Colonic mucosa (tissue), 4 donors: Measurements from ENCODE around the gene BMAL1. TPM values are rescaled to one million over a fixed set of nuclear protein-coding genes. Genes with fewer than 3 reads are reported as not detected.

Experiments used
- DNase-seq: peaks from one replicate; pipeline ENCODE4 v3.0.0-alpha.2; 2020
- H3K27ac ChIP-seq: fragments of 200-600 bp; one replicate; pipeline ENCODE4 v1.8.0; 2021
- H3K27me3 ChIP-seq: fragments of 200-600 bp; one replicate; pipeline ENCODE4 v1.8.0; 2021
- H3K36me3 ChIP-seq: fragments of 200-600 bp; one replicate; pipeline ENCODE4 v1.8.0; 2021
- H3K4me1 ChIP-seq: fragments of 200-600 bp; one replicate; pipeline ENCODE4 v1.8.0; 2021; ENCODE audit warnings: mild to moderate bottlenecking
- H3K4me3 ChIP-seq: fragments of 200-600 bp; one replicate; pipeline ENCODE4 v1.8.0; 2021
- H3K9ac ChIP-seq, 2 donors: one replicate each; pipeline ENCODE4 v1.7.0; 2013; ENCODE audit warnings: control low read depth in 2 of 2, low read depth in 2 of 2, low read length in 2 of 2
- H3K9me3 ChIP-seq: fragments of 200-600 bp; one replicate; pipeline ENCODE4 v1.8.0; 2021
- CTCF ChIP-seq: fragments of 200-600 bp; IDR thresholded peaks from one replicate; pipeline ENCODE4 v1.8.0; 2022; ENCODE audit warnings: antibody characterized with exemption, mild to moderate bottlenecking
- intact Hi-C: fragments of 100-400 bp; cut with DNase I; formaldehyde crosslinking; loops from one replicate; pipeline ENCODE4 v1.14.1; 2022
- total RNA-seq, 2 donors: library from RNA; stranded (reverse); fragmentation: NEBNext Ultra II Directional in 1 of 2; extraction: Animal tissue kit (Norgen Biotek cat#: 25700) in 1 of 2; gene quantifications; one replicate each; pipeline ENCODE4 v1.2.1, GENCODE V29; 2021
- donor health status: healthy.
- donor health status: DM: no; HTN: no; CAD: no.
- donor health status: DM: no; HTN: no; CAD: no.

The BMAL1 gene
- total RNA-seq, 2 donors from 2014 or later = 10.0 to 14.6 TPM

- intact Hi-C loops = no loop called here
- Histone ChIP-seq H3K4me3 (no peak overlapping the region), H3K9ac (no peak overlapping the region), H3K9me3 (no peaks in the 10 kb centered on the region), H3K27ac (no peak overlapping the region), H3K4me1 (no peaks in the 10 kb centered on the region), H3K36me3 (no peaks in the 10 kb centered on the region), H3K27me3 (no peaks in the 10 kb centered on the region)
- TF ChIP-seq CTCF = no peak
- DNase-seq = no peak
Measured at GRCh38 chr11:13313005-13313819, 35.6 kb downstream of the BMAL1 start.

GRCh38 chr11:13314676-13315394, 37.2 kb downstream of the BMAL1 start:
- no peak overlapping the region for H3K27ac ChIP-seq
- H3K36me3 ChIP-seq = no peaks in the 10 kb centered on the region
- no peak overlapping the region for H3K4me3 ChIP-seq
- intact Hi-C loops = no loop called here
- H3K4me1 ChIP-seq = no peaks in the 10 kb centered on the region
- DNase-seq = no peak
- no peak for TF ChIP-seq CTCF
- no peaks in the 10 kb centered on the region for H3K9me3 ChIP-seq
- no peak overlapping the region for H3K9ac ChIP-seq
- no peaks in the 10 kb centered on the region for H3K27me3 ChIP-seq

GRCh38 chr11:13315517-13316432, 38.2 kb downstream of the BMAL1 start:
- no peaks in the 10 kb centered on the region for H3K27me3 ChIP-seq
- H3K9ac ChIP-seq = no peak overlapping the region
- no peak overlapping the region for H3K4me3 ChIP-seq
- intact Hi-C loops = no loop called here
- H3K27ac ChIP-seq = no peak overlapping the region
- no peaks in the 10 kb centered on the region for H3K4me1 ChIP-seq
- no peaks in the 10 kb centered on the region for H3K36me3 ChIP-seq
- no peak for DNase-seq
- TF ChIP-seq CTCF = no peak
- H3K9me3 ChIP-seq = no peaks in the 10 kb centered on the region

GRCh38 chr11:13316528-13316961, 39.0 kb downstream of the BMAL1 start:
- no peaks in the 10 kb centered on the region for H3K36me3 ChIP-seq
- DNase-seq = no peak
- no peak overlapping the region for H3K4me3 ChIP-seq
- H3K9me3 ChIP-seq = no peaks in the 10 kb centered on the region
- TF ChIP-seq CTCF = no peak
- no peaks in the 10 kb centered on the region for H3K27me3 ChIP-seq
- intact Hi-C loops = no loop called here
- H3K9ac ChIP-seq = no peak overlapping the region
- no peaks in the 10 kb centered on the region for H3K4me1 ChIP-seq
- no peak overlapping the region for H3K27ac ChIP-seq
